ENCODE data around the gene PHRF1. TPM values are rescaled to one million over a fixed set of nuclear protein-coding genes. Genes with fewer than 3 reads are reported as not detected.
A peak's percentile ranks its signal among the peaks of the same experiment; 100 is the strongest.

Gene PHRF1
- total RNA-seq, 1 donor from 2014 or later, result 38.3 TPM

DNA sequence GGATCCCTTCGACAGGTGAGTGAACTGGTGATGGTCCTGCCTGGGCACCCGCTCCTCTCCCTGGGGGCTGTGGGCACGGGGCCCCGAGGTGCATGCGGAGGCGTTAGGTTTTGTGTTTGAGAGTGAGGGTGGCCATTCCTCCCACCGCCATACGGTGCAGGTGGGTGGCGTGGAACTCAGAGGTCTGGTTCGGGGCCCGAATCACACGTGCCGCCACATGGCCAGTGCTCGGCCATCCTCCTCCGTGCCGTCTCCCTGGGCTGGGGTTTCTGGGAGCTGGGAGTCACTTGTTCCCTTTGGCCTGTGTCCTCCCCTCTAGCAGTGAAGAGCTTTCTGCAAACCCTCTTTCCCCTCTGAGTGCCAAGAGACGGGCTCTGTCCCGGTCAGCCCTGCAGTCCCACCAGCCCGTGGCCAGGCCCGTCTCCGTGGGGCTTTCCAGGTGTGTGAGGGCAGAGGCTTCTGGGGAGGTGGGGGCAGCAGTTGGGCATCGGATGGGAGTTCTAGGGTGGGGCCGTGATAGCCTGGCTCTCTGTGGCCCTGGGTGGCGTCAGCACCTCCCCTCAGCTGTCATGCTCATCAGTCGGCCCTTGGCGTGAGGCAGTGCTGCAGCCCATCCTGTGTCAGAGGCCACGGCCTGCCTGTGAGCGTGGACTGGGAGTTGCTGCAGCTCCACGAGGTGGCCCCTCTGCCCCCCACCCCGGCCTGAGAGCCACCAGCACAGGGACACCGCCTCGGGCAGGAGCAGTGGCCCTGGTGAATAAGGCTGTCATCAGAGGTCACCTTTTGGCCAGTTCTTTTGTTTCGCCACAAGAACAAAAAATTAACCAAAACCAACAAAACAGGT, 29.2 kb downstream of the PHRF1 start:
- Histone ChIP-seq H3K79me2 (ENCODE audit: insufficient read depth, low read length) (peaks cover 17% of the 10 kb centered on the region), H2AFZ (ENCODE audit: low read depth, low read length) (no peak overlapping the region), H3K9ac (ENCODE audit: low read length) (peak overlapping the region; percentile 23), H3K4me1 (ENCODE audit: insufficient read depth, low read length) (peaks cover 4% of the 10 kb centered on the region), H3K27ac (ENCODE audit: low read depth, low read length) (no peak overlapping the region), H4K20me1 (ENCODE audit: insufficient read depth, low read length) (peaks cover 56% of the 10 kb centered on the region), H3K9me3 (ENCODE audit: insufficient read depth, low read depth, low read length) (no peaks in the 10 kb centered on the region), H3K27me3 (ENCODE audit: insufficient read depth, low read length) (no peaks in the 10 kb centered on the region), H3K36me3 (ENCODE audit: insufficient read depth, low read length) (peaks cover 41% of the 10 kb centered on the region), H3K4me3 (ENCODE audit: insufficient read depth, low read depth, low read length) (no peak overlapping the region), H3K4me2 (ENCODE audit: low read length) (no peak overlapping the region)
- no peak overlapping the region for H3K27ac Mint-ChIP-seq (ENCODE audit: unreplicated experiment)
- H3K9me3 Mint-ChIP-seq (ENCODE audit: unreplicated experiment), result no peaks in the 10 kb centered on the region
- TF ChIP-seq, protein P1, sequence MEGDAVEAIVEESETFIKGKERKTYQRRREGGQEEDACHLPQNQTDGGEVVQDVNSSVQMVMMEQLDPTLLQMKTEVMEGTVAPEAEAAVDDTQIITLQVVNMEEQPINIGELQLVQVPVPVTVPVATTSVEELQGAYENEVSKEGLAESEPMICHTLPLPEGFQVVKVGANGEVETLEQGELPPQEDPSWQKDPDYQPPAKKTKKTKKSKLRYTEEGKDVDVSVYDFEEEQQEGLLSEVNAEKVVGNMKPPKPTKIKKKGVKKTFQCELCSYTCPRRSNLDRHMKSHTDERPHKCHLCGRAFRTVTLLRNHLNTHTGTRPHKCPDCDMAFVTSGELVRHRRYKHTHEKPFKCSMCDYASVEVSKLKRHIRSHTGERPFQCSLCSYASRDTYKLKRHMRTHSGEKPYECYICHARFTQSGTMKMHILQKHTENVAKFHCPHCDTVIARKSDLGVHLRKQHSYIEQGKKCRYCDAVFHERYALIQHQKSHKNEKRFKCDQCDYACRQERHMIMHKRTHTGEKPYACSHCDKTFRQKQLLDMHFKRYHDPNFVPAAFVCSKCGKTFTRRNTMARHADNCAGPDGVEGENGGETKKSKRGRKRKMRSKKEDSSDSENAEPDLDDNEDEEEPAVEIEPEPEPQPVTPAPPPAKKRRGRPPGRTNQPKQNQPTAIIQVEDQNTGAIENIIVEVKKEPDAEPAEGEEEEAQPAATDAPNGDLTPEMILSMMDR (IDR thresholded peaks at IDR 0.05; ENCODE audit: insufficient read depth, low read depth, low read length), result no peak
- TF ChIP-seq EZH2 (IDR thresholded peaks at IDR 0.05; ENCODE audit: insufficient read depth, low read length), result no peak
- DNase-seq (ENCODE audit: low read depth) (no peak), FAIRE-seq (no peak)
- no peaks in the 10 kb centered on the region for H3K4me1 Mint-ChIP-seq (ENCODE audit: low read depth, unreplicated experiment)
- no peaks in the 10 kb centered on the region for H3K27me3 Mint-ChIP-seq (ENCODE audit: low read depth, unreplicated experiment)
- H3K36me3 Mint-ChIP-seq (ENCODE audit: low read depth, unreplicated experiment), result peaks cover 12% of the 10 kb centered on the region
- H3K4me3 Mint-ChIP-seq (ENCODE audit: unreplicated experiment), result no peak overlapping the region

DNA sequence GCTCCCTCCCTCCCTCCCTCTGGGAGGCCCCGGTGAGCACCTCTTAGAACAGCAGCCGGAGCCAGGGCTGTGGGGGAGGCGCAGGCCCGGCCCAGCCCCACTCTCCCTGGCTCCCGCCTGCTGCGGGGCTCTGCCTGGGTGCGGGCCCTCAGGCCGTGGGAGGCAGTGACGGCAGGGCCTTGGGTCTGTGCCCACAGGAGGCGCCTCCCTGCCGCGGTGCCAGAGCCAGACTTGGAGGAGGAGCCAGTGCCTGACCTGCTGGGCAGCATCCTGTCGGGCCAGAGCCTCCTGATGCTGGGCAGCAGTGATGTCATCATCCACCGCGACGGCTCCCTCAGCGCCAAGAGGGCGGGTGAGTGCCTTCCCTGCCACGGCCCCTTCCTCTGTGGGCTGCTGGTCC, 30.0 kb downstream of the PHRF1 start:
- no peak for TF ChIP-seq EZH2 (IDR thresholded peaks at IDR 0.05; ENCODE audit: insufficient read depth, low read length)
- TF ChIP-seq, protein P1 (IDR thresholded peaks at IDR 0.05; ENCODE audit: insufficient read depth, low read depth, low read length), result no peak
- FAIRE-seq, result no peak
- H4K20me1 ChIP-seq (ENCODE audit: insufficient read depth, low read length), result peaks cover 61% of the 10 kb centered on the region
- Mint-ChIP-seq H3K4me1 (ENCODE audit: low read depth, unreplicated experiment) (no peaks in the 10 kb centered on the region), H3K9me3 (ENCODE audit: unreplicated experiment) (no peaks in the 10 kb centered on the region), H3K36me3 (ENCODE audit: low read depth, unreplicated experiment) (peaks cover 15% of the 10 kb centered on the region), H3K27ac (ENCODE audit: unreplicated experiment) (no peak overlapping the region), H3K27me3 (ENCODE audit: low read depth, unreplicated experiment) (no peaks in the 10 kb centered on the region), H3K4me3 (ENCODE audit: unreplicated experiment) (no peak overlapping the region)
- H3K4me1 ChIP-seq (ENCODE audit: insufficient read depth, low read length), result peaks cover 4% of the 10 kb centered on the region
- peak overlapping the region; percentile 50 for H3K27ac ChIP-seq (ENCODE audit: low read depth, low read length)
- H3K36me3 ChIP-seq (ENCODE audit: insufficient read depth, low read length), result peaks cover 44% of the 10 kb centered on the region
- H3K4me2 ChIP-seq (ENCODE audit: low read length), result no peak overlapping the region
- peak overlapping the region; percentile 23 for H3K9ac ChIP-seq (ENCODE audit: low read length)
- H3K9me3 ChIP-seq (ENCODE audit: insufficient read depth, low read depth, low read length), result no peaks in the 10 kb centered on the region
- H3K79me2 ChIP-seq (ENCODE audit: insufficient read depth, low read length), result peaks cover 17% of the 10 kb centered on the region
- DNase-seq (ENCODE audit: low read depth), result peak; percentile 58
- no peak overlapping the region for H3K4me3 ChIP-seq (ENCODE audit: insufficient read depth, low read depth, low read length)
- H2AFZ ChIP-seq (ENCODE audit: low read depth, low read length), result no peak overlapping the region
- H3K27me3 ChIP-seq (ENCODE audit: insufficient read depth, low read length), result no peaks in the 10 kb centered on the region
